HuH-7.5 (cell line): ENCODE data around the gene TROAP.
"Not testable (repeated sequence)": the region's sequence is repeated elsewhere in the genome, so short reads cannot be mapped to it uniquely, and the experiment has no call there.

ENCODE experiments used
- DNase-seq: peaks from one replicate; pipeline ENCODE4 v3.0.0; 2011; ENCODE audit warnings: low spot score

Gene TROAP, protein sequence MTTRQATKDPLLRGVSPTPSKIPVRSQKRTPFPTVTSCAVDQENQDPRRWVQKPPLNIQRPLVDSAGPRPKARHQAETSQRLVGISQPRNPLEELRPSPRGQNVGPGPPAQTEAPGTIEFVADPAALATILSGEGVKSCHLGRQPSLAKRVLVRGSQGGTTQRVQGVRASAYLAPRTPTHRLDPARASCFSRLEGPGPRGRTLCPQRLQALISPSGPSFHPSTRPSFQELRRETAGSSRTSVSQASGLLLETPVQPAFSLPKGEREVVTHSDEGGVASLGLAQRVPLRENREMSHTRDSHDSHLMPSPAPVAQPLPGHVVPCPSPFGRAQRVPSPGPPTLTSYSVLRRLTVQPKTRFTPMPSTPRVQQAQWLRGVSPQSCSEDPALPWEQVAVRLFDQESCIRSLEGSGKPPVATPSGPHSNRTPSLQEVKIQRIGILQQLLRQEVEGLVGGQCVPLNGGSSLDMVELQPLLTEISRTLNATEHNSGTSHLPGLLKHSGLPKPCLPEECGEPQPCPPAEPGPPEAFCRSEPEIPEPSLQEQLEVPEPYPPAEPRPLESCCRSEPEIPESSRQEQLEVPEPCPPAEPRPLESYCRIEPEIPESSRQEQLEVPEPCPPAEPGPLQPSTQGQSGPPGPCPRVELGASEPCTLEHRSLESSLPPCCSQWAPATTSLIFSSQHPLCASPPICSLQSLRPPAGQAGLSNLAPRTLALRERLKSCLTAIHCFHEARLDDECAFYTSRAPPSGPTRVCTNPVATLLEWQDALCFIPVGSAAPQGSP

DNA sequence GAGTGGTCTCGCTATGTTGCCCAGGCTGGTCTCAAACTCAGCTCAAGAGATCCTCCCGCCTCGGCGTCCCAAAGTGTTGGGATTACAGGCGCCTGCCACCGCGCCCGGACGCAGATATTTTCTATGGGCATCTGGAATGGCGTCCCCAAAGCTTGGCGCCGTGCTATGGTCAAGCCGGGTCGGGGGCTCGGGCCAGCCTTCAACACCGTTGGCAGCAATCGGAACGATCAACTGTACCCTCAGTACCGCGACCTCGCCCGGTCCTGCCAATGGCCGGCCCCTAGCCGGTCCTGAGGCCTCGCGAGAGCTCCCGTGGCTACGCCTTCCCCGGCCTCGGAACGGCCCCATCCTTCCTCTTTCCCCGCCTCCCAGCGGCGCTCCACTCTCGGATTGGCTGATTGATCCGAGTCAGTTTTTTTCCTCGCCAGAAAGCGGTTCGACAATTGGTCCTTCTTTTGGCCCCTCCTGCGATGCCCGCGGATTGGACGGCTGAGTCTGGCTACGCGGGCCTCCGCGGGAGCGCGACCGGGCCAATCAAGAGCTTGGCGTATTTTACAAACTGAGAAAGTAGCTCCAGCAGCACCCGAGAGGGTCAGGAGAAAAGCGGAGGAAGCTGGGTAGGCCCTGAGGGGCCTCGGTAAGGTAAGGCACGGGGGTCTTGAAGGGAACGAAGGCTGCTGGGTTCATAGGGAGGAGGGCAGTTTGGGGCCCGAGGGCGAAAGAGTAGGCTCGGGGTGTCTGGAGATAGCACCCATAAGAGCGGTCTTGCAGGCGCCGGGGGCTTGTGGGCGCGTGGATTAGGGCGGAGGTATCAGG lies at the start of gene TROAP:
TSS of gene TROAP (plus strand) at position 548 of the 816 bp plus-strand sequence. CDS start 354 bp downstream, outside the sequence.
- DNase-seq = peak; percentile 98

DNA sequence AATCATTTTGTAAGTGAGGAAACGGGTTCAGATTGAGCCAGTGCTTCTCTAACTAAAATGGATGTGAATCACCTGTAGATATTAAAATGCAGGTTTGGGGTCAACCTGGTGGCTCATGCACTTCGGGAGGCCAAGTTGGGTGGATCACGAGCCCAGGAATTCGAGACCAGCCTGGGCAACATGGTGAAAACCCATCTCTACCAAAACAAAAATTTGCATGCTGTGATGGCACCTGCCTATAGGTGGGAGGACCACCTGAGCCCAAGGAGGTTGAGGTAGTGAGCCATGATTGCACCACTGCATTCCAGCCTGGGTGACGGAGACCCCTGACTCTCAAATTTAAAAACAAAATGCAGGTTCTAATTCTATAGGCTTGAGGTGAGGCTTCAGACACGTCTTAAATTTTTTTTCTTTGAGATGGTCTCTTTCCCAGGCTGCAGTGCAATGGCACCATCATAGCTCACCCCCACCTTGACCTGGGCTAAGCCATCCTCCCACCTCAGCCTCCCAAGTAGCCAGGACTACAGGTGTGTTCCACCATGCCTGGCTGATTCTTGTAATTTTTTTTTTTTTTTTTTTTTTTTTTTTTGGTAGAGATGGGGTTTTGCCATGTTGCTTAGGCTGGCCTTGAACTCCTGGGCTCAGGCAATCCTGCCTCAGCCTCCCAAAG lies 49.2 kb upstream of the TROAP start:
- DNase-seq = no peak

DNA sequence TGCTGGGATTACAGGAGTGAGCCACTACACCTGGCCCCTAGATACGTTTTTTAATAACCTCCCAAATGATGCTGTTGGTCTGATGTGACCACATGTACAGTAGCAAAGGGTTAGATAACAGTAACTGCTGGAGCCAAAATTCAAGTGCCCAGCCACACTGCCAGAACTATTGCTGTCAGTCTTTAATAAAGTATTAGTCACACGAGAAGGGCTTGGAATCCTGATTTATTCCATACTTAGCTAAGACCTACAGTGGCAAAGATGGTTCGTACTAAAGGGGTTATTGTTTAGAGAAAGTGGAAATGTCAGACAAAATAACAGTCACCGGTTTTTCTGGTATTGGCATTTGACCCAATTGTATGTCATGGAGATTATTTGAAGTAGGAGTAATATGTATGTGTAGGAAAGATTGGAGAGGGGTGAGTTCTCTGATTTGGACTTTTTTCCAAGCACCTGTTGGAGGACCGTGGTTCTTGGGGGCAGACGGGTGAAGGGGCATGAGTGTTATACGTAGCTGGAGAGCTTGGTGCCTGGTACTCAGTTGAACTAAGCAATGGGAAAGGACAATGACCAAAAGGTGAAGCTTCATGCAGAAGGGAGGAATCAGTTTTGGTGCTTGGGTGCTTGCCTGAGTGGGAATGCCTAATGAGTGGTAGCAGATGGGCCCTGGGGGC lies 48.5 kb upstream of the TROAP start:
- DNase-seq = no peak

DNA sequence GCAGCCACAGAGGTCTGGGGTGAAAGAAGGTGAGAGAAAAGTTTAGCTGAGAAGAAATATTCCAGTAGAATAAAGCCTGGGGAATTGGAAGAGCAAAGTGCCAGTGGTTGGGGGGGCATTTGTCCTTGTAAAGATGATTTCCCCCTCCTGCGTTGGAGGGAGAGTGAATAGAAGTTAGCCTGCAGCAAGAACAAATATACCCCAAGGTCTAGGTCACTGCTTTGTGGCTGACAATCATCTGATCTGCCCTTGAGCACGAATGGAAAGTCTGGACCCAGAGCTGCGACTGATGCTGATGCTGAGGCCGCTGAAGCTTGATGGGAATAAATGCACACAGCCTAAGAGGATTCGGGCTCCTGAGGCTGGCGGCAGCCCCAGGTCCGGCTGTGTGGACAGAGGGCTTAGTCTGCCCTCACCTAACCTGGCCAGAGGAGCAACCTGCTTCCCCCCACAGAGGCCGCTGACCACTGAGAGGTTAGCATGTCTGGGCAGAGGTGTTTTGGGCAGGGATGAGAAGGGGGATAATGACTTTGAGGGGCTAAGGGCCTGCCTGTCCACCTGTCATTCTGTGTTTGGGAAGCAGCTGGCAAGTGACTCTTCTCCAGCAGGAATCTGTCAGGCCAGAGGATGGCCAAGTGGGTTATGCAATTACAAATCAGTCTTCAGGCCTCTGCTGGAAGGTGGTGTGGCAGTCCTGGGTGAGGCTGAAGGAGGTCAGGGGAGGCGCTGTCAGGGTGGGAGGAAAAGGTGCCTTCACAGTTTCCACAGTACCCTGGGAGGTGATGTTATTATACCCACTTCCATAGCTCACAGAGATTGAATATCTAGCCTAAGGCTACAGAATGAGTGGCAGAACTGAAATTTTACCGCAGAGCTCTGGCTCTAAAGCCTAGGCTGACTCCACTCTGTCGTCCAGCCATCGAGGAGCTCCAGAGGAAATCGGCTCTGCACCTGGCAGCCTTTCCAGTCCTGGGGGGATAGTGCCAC lies 46.5 kb upstream of the TROAP start:
- DNase-seq = no peak

DNA sequence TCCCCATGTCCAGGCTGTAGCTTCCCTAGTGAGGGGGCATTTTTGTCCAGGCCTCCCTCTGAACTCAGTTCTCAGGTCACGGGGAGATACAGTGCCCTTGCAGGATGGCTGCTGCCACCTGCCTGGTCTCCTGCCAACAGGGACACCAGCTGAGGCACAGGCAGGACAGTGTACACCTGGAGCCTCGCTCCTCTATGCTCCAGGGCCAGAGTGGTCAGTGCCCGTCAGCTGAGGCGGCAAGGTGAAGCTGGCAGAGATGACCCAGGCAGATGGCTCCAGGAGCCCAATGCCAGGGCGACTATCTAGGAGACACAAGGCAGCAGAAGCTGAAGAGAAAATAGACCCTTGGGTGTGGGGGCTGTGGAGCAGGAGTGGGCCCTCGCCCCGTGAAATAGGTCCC lies 45.6 kb upstream of the TROAP start:
- no peak for DNase-seq

DNA sequence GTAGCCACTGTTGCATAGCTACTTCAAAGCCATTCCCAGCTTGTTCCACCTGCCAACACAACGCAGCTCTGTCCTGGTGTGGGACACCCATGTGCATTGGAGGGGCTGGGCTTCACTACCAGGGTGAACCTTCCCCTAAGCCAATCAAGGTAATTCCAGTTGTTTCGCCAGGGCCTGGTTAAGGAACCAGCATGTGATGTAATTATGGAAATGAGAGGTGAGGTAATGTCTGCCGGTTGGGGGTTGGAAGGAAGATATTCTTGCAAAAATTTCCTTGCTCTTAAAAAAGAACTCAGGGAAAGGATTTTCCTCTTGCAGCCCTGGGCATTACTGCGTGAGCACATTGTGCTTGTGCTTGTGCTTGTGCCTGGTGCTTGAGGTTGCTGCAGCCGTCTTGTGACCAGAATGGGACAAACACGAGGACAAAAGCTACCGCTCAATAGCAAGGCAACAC lies 43.3 kb upstream of the TROAP start:
- DNase-seq = peak; percentile 12

DNA sequence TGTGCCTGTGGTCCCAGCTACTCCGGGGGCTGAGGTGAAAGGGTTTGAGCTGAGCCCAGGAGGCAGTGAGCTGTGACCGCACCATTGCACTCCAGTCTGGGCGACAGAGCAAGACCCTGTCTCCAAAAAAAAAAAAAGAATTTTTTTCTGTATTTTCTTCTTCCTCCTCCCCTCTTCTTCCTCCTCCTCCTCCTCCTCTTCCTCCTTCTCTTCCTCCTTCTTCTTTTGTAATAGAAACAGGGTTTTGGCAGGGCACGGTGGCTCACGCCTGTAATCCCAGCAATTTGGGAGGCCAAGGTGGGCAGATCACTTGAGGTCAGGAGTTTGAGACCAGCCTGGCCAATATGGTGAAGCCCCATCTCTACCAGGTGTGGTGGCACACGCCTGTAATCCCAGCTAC lies 42.5 kb upstream of the TROAP start:
- DNase-seq = not testable (repeated sequence)

DNA sequence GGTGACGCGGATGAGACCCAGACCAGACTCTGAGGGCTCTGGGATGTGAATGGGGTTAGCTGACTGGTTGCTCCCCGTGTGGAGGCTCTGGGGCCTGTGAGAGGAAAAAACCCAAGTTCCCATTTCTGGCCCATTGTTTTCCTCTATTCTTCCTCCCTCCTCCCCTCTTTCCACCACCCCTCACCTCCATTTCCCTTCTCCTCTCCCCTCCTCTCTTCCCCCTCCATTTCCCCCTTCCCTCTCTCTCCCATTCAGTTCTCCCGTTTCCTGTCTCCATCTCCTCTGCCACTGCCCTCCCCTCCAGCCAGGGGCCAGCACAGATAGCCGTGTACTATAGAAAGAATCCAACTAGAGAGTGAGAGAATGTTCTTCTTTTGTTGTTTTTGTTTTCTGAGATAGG lies 40.8 kb upstream of the TROAP start:
- DNase-seq = peak; percentile 3

DNA sequence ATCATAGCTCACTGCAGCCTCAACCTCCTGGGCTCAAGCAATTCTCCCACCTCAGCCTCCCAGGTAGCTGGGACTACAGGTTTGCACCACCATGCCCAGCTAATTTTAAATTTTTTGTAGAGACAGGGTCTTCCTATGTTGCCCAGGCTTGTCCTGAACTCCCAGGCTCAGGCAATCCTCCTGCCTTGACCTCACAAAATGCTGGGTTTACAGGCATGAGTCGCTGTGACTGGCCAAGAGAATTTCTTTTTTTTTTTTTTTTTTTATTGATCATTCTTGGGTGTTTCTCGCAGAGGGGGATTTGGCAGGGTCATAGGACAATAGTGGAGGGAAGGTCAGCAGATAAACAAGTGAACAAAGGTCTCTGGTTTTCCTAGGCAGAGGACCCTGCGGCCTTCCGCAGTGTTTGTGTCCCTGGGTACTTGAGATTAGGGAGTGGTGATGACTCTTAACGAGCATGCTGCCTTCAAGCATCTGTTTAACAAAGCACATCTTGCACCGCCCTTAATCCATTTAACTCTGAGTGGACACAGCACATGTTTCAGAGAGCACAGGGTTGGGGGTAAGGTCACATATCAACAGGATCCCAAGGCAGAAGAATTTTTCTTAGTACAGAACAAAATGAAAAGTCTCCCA lies 40.2 kb upstream of the TROAP start:
- not testable (repeated sequence) for DNase-seq

DNA sequence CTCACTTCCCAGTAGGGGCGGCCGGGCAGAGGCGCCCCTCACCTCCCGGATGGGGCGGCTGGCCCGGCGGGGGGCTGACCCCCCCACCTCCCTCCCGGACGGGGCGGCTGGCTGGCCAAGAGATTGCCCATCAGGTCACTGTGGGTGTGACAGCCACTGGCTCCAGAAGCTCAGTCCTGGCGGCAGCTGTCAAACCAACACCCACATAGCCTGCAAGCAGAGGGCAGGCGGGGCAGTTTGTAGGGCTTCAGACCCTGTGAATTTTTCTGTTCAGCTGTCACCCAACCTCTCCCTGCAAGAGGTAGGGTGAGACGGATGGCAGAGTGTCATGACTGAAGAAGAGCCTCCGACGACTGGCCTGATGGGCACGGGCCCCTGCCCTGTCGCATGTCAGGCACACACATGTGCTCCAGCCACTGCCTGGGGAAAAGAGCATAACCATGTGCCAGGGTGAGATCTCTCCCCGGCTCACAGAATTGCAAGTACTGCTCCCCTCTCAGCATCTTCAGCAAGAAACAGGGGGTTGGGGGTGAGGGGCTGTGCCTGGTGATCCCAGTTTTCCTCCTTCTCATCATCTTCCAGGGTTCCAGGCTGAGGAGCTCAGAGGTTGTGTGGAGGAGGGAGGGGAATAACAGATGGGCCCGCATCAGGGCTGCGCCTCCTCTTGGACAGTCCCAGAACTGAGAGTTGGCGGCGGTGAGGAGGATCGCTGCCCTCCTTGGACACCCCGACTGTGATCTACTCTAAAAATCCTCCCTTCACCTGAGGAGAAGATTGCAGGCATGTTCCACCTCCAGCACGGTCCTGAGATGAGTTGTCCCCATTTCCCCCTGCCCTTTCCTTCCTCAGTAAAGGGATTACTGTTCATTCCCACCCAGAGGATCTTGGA lies 39.3 kb upstream of the TROAP start:
- DNase-seq = peak; percentile 18

DNA sequence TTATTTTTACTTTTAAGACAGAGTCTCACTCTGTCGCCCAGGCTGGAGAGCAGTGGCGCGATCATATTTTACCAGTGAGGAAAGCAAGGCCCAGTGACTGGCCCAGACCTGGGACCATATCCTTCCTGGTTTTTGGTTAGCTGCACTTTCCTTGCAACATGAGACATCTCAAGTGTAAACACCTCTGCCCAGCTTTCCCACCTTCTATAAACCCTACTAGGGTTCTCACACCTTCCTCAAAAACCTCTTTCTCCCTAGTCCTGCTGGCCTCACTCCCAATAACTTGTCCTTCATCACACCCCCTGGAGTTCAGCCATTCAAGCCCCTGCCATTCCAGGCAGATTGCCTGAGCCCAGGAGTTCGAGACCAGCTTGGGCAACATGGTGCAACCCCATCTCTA lies 38.4 kb upstream of the TROAP start:
- DNase-seq = peak; percentile 2

DNA sequence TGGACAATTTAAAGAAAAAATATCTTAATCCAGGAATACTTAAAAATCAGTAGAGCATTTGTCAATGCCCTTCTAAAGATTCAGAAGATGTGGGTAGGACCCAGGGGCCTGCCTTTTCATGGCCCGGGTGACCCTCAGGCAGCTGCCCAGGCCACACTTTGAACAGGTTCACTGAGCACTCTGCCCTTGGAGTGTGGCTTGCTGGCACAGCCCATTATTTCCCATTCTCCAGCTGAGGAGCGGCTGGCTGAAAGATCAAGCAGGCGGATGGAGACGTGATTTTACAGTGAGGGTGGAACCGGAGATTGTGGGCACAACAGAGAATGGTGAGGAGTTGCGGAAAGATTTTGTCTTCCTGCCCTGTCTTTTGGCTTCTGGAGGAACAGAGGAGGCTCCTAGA lies 35.2 kb upstream of the TROAP start:
- no peak for DNase-seq

DNA sequence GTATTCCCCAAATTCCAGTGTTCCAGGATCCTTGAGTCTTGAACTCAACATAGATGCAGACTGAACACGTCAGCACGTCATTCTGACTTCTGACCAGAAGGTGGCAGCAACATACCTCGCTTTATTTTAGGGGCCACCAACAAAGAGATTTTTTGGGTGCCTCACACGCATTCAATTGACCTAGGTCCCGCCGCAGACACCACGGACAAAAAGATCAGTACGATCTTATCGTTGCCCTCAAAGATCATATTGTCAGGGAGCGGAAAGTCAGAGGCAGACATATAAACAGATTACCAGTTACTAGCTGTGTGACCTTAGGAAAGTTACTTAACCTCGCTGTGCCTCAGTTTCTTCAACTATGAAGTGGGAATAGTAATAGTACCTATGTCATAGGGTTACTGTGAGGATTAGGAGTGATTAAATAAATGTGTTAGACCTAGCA lies 34.6 kb upstream of the TROAP start:
- DNase-seq = peak; percentile 71

DNA sequence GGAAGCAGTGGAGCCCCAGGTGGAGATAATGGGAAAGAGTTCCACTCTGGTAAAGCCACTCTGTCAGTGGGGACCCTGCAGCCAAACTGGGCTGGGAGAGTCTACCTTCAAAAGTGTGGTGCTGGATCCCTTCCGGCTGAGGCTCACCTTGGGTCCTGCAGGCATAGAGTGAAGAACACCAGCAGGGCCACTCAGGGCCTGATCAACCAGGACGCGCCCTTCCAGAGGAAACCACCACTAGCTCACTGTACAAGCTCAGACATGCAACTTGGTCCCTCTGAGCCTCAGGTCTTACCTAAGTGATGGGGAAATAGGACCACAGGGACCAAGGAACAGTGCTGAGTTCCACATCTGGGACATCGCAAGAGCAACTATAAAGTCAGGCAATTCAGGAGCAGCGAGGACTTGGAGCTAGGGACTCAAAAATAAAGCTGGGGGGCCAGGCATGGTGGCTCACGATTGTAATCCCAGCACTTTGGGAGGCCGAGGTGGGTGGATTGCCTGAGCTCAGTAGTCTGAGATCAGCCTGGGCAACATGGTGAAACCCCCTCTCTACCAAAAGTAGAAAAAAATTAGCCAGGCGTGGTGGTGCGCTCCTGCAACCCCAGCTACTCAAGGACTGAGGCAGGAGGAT lies 34.0 kb upstream of the TROAP start:
- DNase-seq = peak; percentile 8

DNA sequence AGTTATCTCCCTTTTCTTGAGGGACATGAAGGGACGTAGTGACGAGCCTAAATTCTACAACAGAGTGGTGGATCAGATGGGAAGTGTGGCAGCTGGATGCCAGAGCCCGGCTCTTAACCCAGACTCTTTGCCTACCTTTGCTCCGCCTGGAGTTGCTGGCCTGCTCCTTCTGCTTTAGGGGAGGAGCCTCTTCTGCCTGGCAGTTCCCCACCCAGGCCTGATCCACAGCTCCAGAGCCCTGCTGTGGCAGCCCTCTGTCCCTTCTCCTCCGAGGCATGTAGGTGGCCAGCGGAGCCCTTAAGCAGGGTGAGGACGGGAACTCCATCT lies 30.4 kb upstream of the TROAP start:
- DNase-seq = no peak

DNA sequence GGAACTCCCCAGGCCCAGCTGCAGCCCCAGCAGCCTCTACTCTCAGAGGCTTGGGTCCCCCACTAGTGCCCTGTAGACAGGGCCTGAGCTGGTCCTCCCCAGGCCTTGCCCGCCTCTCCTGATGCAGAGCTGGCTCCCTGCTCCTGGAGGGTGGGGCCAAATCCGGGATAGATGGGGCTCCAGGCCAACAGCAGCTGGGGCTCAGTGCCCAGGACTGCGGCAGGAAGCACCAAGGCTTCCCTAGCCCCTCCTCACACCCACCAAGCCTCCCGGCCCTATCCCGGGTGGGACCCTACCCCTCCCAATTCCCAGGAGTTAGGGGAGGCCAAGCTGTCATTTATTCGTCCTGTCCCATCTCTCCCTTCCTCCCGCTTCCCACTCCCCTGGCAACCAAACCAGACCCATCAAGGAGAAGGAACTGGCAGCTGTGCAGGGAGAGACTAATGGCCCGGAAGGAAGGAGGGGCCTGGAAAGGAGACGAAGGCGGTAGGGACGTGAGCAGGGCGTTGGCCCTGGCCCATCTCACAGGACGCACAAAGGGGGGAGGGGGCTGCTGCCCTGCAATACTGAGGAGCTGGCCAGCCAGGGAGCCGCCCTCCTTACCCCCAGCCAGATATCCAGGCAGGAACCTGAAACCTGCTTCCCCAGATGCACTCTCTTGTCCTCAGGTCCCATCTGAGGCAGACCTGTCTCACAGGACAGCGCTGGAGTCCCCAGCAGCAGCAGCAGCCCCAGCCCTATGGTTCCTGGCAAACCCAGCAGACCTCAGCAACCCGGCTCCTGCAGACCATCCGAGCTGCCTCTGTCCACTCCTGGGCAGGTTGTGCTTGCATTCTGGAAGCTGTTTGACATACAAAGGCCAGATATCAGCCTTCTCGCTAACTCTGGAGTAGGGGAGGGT lies 29.7 kb upstream of the TROAP start:
- DNase-seq = no peak
